Left renal cortex interstitium (tissue), 4 donors: ENCODE measurements around the gene IDH3B. TPM values are rescaled to one million over a fixed set of nuclear protein-coding genes. Genes with fewer than 3 reads are reported as not detected.

Experiments
- DNase-seq, 4 donors: peaks; one replicate each; pipeline ENCODE4 v3.0.0-alpha.2; 2013; ENCODE audit warnings: low read depth in 4 of 4, low spot score in 2 of 4, missing footprints in 1 of 4
- polyA plus RNA-seq, 4 donors: library from polyadenylated mRNA; unstranded; fragments of 120-200 nt; gene quantifications; one replicate each; pipeline ENCODE4 v1.2.1, GENCODE V29; 2013; ENCODE audit not compliant: insufficient read length in 4 of 4

Gene IDH3B
- polyA plus RNA-seq, 4 donors: 125 to 142 (median 135) TPM

- no peak for DNase-seq
Measured at GRCh38 chr20:2658414-2659354, 5.3 kb downstream of the IDH3B start.

DNA sequence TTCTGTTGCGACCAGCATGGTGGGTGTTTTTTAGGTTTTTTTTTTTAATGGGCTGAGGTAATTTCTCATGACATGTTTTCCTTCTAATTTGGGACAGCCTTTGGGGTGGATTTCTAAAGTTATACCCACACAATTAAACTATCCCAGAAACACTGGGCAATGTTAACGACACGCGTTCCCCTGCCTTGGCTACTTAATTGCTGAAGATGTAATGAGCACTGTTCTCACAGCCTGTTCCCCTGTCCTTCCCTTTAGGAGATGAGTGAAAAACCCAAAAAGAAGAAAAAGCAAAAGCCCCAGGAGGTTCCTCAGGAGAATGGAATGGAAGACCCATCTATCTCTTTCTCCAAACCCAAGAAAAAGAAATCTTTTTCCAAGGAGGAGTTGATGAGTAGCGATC lies 6.3 kb downstream of the IDH3B start:
- no peak for DNase-seq

GRCh38 chr20:2657241-2657640 lies 6.8 kb downstream of the IDH3B start:
- DNase-seq: no peak

DNA sequence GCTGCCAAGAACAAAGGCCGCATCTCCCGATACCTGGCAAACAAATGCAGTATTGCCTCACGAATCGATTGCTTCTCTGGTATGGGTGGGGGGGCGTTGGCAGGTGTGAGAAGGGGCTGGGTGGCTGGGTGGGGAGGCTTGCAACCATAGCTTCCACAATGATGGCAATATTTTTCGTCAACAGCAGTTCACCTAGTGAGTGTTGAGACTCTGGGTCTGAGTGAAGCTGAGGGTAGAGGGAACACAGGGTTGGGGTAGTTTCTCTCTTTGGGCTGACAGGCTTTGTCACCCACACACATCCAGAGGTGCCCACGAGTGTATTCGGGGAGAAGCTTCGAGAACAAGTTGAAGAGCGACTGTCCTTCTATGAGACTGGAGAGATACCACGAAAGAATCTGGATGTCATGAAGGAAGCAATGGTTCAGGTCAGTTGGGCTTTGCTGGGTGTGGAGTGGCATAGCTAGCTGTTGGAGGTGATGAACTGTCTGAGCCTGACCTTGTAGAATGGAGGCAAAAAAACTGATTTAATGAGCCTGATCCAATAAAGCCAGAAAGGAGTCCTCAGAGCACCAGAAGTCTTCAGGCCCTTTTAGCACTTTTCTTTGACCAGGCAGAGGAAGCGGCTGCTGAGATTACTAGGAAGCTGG lies 7.4 kb downstream of the IDH3B start:
- no peak for DNase-seq

DNA sequence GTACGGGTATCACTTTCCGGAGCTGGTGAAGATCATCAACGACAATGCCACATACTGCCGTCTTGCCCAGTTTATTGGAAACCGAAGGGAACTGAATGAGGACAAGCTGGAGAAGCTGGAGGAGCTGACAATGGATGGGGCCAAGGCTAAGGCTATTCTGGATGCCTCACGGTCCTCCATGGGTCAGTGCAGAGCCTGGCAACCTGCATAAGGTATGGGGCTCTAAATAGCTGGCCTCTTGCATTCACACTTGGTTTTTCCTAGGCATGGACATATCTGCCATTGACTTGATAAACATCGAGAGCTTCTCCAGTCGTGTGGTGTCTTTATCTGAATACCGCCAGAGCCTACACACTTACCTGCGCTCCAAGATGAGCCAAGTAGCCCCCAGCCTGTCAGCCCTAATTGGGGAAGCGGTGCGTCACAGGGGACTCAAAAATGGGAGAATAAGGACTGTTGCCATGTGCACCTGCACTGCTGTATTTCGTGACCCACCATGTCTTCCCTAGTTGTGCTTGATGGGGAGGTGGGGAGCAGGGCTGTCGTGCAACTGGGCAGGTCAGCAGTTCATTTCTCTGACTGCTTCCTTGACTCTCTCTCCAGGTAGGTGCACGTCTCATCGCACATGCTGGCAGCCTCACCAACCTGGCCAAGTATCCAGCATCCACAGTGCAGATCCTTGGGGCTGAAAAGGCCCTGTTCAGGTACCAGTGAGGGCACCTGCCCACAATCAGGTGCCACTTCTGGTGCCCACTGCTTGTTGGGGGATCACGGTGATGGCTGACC lies 8.5 kb downstream of the IDH3B start:
- DNase-seq: no peak

GRCh38 chr20:2654831-2655230 lies 9.2 kb downstream of the IDH3B start:
- DNase-seq: no peak

- no peak for DNase-seq
Measured at GRCh38 chr20:2654384-2654822, 9.6 kb downstream of the IDH3B start.

DNA sequence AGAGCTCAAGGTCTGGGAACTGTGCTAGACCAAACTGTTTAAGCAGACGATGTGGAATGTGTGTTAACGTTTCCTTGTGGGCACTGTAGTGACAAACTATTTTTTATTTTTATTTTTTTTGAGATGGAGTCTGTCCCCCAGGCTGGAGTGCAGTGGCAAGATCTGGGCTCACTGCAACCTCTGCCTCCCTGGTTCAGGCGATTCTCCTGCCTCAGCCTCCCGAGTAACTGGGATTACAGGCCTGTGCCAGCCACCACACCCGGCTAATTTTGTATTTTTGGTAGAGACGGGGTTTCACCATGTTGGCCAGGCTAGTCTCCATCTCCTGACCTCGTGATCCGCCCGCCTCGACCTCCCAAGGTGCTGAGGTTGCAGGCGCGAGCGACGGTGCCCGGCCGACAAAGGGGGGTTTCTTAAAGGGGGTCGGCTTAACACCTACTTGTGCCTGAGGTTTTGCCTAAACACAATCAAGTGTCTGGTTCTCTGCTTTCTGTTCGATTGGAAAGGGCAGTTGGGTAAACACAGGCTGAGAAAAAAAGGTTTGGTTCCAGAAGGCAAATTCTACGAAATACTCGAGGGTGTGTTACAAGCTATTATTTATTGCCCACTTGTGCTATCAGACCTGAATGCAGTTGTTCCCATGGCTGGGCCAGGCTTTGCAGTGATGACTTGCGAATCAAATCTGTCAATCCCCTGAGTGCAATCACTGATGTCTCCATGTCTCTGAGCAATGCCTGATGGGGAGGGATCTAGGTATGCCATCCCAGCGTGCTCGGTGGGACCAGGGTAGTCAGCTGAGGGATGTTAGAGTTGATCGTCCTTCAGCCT lies 10.2 kb downstream of the IDH3B start:
- no peak for DNase-seq

- DNase-seq: peak in 2 of 4 donors; percentile 23 to 29
Measured at GRCh38 chr20:2652724-2653555, 11.1 kb downstream of the IDH3B start.

DNA sequence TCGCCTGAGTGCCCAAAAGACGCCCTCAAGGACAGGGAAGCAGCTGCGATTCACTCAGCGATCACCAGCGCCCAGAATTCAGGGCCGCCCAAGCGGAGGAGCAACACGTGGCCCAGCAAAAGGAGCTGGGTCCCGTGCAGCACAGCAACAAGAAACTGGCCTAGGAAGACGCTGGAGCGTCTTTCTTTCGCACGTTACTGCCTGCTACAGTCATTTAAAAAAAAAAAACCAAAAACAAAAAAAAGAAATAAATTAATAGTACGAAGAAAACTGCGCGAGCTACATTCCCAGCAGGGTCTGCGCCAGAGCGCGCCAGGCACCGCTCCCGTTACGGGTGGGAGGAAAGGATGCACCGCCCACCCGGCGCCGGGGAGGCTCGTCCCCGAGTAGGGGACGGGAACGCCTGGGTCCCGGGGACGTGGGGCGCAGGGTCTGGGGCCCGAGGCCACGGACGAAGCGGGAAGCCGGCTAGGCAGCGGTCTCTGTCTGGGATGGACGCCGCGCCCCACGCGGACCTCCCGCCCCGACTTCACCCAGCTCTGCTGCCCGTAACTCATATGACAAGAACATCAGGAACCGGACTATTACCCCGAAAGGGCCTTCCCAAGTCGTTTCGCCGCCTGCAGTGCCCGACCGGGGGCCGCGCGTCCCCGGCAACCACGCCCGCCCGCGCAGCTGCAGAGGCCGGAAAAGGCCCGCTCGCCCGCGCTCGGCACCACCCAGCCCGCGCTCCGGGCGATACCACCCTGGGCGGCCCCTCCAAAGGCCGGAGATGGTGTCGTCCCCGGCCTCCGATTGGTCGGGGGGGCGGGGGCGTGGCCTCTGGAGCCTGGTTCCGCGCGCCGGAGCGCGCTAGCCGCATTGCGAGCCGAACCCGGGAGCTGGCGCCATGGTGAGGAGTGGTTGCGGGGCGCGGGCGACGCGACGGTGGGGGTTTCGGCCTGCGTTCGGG lies 12.0 kb downstream of the IDH3B start, which contains the start of gene NOP56:
NOP56 (plus strand) TSS at position 861 of the 952 bp plus-strand sequence; CDS start at position 890, 29 bp downstream.
- peak; percentile 81 to 87 (median 85) for DNase-seq

- DNase-seq: no peak
Measured at GRCh38 chr20:2643708-2644107, 20.3 kb downstream of the IDH3B start.

- DNase-seq: no peak
Measured at GRCh38 chr20:2640899-2641298, 23.1 kb downstream of the IDH3B start.

GRCh38 chr20:2640260-2640659 lies 23.8 kb downstream of the IDH3B start:
- no peak for DNase-seq

GRCh38 chr20:2637246-2637645 lies 26.8 kb downstream of the IDH3B start:
- DNase-seq: no peak

GRCh38 chr20:2633381-2633780 lies 30.6 kb downstream of the IDH3B start:
- DNase-seq: no peak

- no peak for DNase-seq
Measured at GRCh38 chr20:2631228-2631627, 32.8 kb downstream of the IDH3B start.

DNA sequence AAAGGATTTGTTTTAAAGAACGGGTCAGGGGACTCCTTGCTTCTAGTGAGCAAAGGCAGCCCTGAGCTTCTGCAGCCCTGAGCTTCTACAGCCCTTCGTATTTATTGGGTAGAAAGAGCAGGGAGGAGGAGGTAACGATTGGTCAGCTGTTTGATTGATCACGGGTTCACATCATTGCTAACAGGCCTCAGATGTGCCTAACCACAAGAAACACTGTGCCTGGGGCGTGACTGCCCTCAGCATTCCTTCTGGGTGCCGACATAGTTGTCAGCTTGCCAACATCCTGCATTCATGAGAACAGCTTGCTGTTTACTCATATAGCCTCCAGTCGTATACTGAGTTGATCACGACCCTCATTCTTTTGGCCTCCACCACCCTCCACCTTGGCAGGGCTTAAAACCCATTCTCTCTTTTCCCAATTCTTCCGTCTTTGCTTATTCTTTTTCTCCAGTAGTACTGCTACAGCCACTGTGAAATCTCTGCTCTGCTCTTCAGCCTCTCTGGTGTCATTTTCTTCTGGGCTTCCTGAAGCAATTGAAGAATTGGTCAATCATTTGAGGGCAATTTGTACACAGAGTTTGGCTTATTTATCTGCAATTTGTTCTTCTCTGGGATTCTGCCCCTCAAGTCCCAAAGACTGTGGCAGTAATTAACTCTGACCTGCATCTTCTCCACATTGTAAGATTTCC lies 37.0 kb downstream of the IDH3B start:
- DNase-seq: no peak
